ENCODE results near the gene GABRB2. TPM values are rescaled to one million over a fixed set of nuclear protein-coding genes. Genes with fewer than 3 reads are reported as not detected.
A peak's percentile ranks its signal among the peaks of the same experiment; 100 is the strongest.
"Not testable (repeated sequence)": the region's sequence is repeated elsewhere in the genome, so short reads cannot be mapped to it uniquely, and the experiment has no call there.

The GABRB2 gene
- total and polyA plus RNA-seq, 9 donors = 0.21 to 3.9 (median 1.0) TPM

DNA sequence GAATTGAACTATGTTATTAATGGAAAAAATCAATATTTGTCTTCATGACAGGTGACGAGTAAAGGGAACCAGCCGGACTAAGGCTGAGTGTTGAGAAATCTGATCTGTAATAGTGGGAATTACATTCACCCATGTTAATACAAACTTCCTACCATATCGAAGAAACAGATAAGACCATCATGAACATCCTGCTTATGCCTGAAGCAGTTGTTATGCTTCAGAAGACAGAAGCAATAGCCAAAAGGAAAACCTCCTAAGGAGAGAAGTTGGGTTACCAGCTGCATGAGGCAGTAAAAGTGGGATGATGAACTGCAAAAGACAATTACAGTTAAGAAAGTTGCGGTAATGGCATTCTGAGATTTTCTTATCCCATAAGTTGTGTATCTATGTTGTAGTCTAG, 281.5 kb downstream of the GABRB2 start:
- WGBS (ENCODE audit: insufficient coverage) = no CpG with 5 or more reads among the region's 4 CpGs
- no peak overlapping the region for H3K4me3 ChIP-seq (ENCODE audit: low read length)
- H3K4me1 ChIP-seq (ENCODE audit: control insufficient read depth, insufficient read depth, low read length) = no peaks in the 10 kb centered on the region
- H3K36me3 ChIP-seq (ENCODE audit: control insufficient read depth, insufficient read depth, low read length) = no peaks in the 10 kb centered on the region
- H3K27ac ChIP-seq (ENCODE audit: low read length) = no peak overlapping the region
- H3K27me3 ChIP-seq (ENCODE audit: control insufficient read depth, insufficient read depth, low read length) = no peaks in the 10 kb centered on the region
- no peaks in the 10 kb centered on the region for H3K9me3 ChIP-seq (replicated peaks; ENCODE audit: control insufficient read depth, low read depth, low read length)
- DNase-seq = no peak

DNA sequence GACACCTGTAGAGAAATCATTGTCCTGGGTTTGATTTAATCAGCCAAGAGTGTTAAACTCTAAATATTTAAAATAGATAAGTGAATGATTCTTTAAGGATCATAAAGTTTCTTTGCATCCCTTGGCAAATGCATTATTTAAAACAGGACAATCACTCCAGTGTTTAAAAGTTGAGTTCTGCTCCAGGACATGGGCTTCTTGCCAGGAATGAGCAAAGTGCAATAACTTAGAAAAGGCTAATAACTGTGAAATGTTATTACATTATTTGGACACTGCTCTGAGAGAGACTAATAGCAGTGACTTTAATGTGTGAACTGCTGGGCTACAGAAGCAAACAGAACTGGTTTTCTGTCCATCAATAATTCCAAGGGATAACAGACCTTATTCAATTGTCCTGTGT, 283.3 kb downstream of the GABRB2 start:
- peak; percentile 30 for DNase-seq
- no peaks in the 10 kb centered on the region for H3K4me1 ChIP-seq (ENCODE audit: control insufficient read depth, insufficient read depth, low read length)
- H3K4me3 ChIP-seq (ENCODE audit: low read length) = no peak overlapping the region
- H3K27ac ChIP-seq (ENCODE audit: low read length) = no peak overlapping the region
- H3K36me3 ChIP-seq (ENCODE audit: control insufficient read depth, insufficient read depth, low read length) = no peaks in the 10 kb centered on the region
- no peaks in the 10 kb centered on the region for H3K9me3 ChIP-seq (replicated peaks; ENCODE audit: control insufficient read depth, low read depth, low read length)
- no peaks in the 10 kb centered on the region for H3K27me3 ChIP-seq (ENCODE audit: control insufficient read depth, insufficient read depth, low read length)

DNA sequence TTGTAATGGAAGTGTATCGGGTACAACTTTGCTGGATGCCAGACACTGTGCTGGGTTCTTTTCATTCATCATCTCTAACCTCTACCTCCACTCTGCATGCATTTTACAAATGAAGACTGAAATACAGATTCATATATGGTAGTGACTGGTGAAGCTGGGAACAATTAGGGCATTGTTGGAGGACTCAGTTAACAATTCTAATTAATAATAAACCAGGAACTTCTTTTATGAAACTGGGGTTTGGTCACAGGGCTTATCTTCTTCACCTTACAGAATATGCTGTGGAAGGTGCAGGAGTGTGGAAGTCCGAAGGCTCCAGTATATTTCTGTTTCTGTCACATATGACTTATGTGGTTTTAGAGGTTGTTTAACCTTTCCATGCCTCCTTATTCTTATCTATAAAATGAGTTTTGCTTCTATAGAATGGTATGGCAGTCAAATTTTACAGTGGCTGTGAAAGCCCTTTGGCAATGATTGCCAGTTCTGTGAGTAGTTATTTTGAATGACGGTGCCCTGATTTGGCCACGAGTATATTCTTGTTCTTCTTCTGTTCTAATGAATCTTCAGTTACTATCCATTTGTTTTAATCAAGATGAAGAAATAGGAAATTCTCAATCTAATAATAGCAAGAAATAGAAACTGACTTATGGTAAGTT, 284.7 kb downstream of the GABRB2 start:
- Histone ChIP-seq H3K36me3 (ENCODE audit: control insufficient read depth, insufficient read depth, low read length) (no peaks in the 10 kb centered on the region), H3K9me3 (replicated peaks; ENCODE audit: control insufficient read depth, low read depth, low read length) (no peaks in the 10 kb centered on the region), H3K4me1 (ENCODE audit: control insufficient read depth, insufficient read depth, low read length) (no peaks in the 10 kb centered on the region), H3K27me3 (ENCODE audit: control insufficient read depth, insufficient read depth, low read length) (no peaks in the 10 kb centered on the region), H3K27ac (ENCODE audit: low read length) (no peak overlapping the region), H3K4me3 (ENCODE audit: low read length) (no peak overlapping the region)
- no CpG with 5 or more reads among the region's 4 CpGs for WGBS (ENCODE audit: insufficient coverage)
- DNase-seq = no peak

DNA sequence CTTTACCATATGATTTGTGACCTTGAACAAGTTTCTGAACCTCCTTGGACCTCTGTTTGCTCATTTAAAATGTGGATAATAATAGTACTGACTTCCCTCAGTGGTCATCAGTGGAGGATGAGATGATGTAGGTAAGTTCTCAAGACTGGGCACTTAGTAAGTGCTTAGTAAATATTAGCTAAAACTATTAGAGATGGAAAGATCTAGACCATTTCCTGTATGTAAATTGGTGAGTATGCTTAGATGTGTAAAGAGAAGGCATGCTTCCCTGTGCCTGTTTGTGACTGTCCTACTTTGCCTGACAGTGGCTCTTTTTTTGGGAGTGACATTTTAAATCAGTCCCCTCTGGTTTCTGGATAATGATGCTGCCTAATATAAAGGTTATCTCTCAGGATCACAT, 288.1 kb downstream of the GABRB2 start:
- Histone ChIP-seq H3K4me3 (ENCODE audit: low read length) (no peak overlapping the region), H3K27me3 (ENCODE audit: control insufficient read depth, insufficient read depth, low read length) (no peaks in the 10 kb centered on the region), H3K4me1 (ENCODE audit: control insufficient read depth, insufficient read depth, low read length) (no peaks in the 10 kb centered on the region), H3K36me3 (ENCODE audit: control insufficient read depth, insufficient read depth, low read length) (no peaks in the 10 kb centered on the region), H3K9me3 (replicated peaks; ENCODE audit: control insufficient read depth, low read depth, low read length) (no peaks in the 10 kb centered on the region), H3K27ac (ENCODE audit: low read length) (no peak overlapping the region)
- no peak for DNase-seq

DNA sequence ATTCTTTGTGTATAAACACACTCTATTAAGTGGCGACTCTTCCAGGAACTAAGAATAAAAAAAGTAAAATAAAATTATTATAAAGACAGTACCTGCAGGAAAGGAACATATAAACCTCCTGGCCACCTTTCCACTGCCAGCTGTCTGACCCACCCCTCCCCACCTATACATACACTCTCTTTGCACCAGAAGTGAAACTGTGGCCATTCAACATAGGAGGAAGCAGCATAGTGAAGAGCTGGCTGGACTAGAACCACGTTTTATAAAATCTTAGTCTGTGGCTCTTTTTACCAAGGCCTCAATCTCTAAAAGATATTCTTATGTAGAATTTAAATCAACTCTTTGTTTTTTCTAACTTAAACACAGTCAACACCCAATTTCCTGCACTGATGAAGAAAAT, 289.6 kb downstream of the GABRB2 start:
- H3K36me3 ChIP-seq (ENCODE audit: control insufficient read depth, insufficient read depth, low read length) = no peaks in the 10 kb centered on the region
- H3K27me3 ChIP-seq (ENCODE audit: control insufficient read depth, insufficient read depth, low read length) = no peaks in the 10 kb centered on the region
- no peaks in the 10 kb centered on the region for H3K9me3 ChIP-seq (replicated peaks; ENCODE audit: control insufficient read depth, low read depth, low read length)
- H3K4me3 ChIP-seq (ENCODE audit: low read length) = no peak overlapping the region
- H3K4me1 ChIP-seq (ENCODE audit: control insufficient read depth, insufficient read depth, low read length) = no peaks in the 10 kb centered on the region
- no peak overlapping the region for H3K27ac ChIP-seq (ENCODE audit: low read length)
- DNase-seq = no peak
- no CpG with 5 or more reads among the region's 2 CpGs for whole genome bisulfite sequencing (ENCODE audit: insufficient coverage)

DNA sequence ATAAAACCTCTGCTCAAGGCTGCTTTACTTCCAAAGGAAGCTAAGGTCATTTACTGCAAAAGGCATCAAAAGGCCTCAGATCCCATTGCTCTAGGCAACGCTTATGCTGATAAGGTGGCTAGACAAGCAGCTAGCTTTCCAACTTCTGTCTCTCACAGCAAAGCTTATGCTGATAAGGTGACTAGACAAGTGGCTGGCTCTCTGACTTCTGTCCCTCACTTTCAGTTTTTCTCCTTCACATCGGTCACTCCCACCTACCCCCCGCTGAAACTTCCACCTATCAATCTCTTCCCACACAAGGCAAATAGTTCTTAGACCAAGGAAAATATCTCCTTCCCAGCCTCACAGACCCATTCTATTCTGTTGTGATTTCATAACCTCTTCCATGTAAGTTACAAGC, 293.6 kb downstream of the GABRB2 start:
- not testable (repeated sequence) for DNase-seq; H3K9me3 ChIP-seq (replicated peaks; ENCODE audit: control insufficient read depth, low read depth, low read length); H3K4me3 ChIP-seq (ENCODE audit: low read length); H3K27ac ChIP-seq (ENCODE audit: low read length); H3K4me1 ChIP-seq (ENCODE audit: control insufficient read depth, insufficient read depth, low read length); H3K36me3 ChIP-seq (ENCODE audit: control insufficient read depth, insufficient read depth, low read length); H3K27me3 ChIP-seq (ENCODE audit: control insufficient read depth, insufficient read depth, low read length)
- WGBS (ENCODE audit: insufficient coverage) = 91% methylated on average over 3 of the region's 3 CpGs

DNA sequence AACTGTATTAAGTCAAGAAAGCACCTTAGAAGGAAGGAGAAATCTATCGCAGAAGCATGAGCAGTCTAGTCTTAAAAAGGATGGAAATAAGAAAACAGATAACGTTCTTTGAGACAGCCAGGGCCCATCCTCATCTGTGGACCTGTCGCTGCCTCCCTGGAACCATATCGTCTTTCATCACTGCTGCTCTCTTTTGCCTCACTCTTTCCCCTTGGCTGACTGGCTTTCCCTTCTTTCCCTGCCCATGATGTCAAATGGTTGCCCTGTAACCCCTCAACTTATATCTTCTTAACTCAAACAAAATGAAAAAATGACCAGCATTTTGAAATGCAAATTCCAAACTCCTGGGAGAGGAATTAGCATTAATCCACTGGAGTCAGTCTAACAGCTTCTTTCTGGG, 299.8 kb downstream of the GABRB2 start:
- no peak overlapping the region for H3K4me3 ChIP-seq (ENCODE audit: low read length)
- H3K9me3 ChIP-seq (replicated peaks; ENCODE audit: control insufficient read depth, low read depth, low read length) = no peaks in the 10 kb centered on the region
- no peaks in the 10 kb centered on the region for H3K4me1 ChIP-seq (ENCODE audit: control insufficient read depth, insufficient read depth, low read length)
- WGBS (ENCODE audit: insufficient coverage) = 60% methylated on average over 3 of the region's 4 CpGs
- DNase-seq = no peak
- H3K36me3 ChIP-seq (ENCODE audit: control insufficient read depth, insufficient read depth, low read length) = no peaks in the 10 kb centered on the region
- no peaks in the 10 kb centered on the region for H3K27me3 ChIP-seq (ENCODE audit: control insufficient read depth, insufficient read depth, low read length)
- no peak overlapping the region for H3K27ac ChIP-seq (ENCODE audit: low read length)

DNA sequence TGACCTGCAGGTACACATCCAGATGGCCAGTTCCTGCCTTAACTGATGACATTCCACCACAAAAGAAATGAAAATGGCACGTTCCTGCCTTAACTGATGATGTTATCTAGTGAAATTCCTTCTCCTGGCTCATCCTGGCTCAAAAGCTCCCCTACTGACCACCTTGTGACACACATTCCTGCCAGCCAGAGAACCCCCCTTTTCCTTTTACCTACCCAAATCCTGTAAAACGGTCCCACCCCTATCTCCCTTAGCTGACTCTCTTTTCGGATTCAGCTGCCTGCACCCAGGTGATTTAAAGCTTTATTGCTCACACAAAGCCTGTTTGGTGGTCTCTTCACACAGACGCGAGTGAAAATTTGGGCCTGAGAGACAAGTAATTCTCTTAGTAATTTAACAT, 300.7 kb downstream of the GABRB2 start:
- not testable (repeated sequence) for H3K9me3 ChIP-seq (replicated peaks; ENCODE audit: control insufficient read depth, low read depth, low read length); H3K27ac ChIP-seq (ENCODE audit: low read length)
- 50% methylated on average over 3 of the region's 5 CpGs for WGBS (ENCODE audit: insufficient coverage)

More for the DNA sequence above, 300.7 kb downstream of the GABRB2 start:
- H3K36me3 ChIP-seq (ENCODE audit: control insufficient read depth, insufficient read depth, low read length); DNase-seq; H3K4me3 ChIP-seq (ENCODE audit: low read length); H3K27me3 ChIP-seq (ENCODE audit: control insufficient read depth, insufficient read depth, low read length); H3K4me1 ChIP-seq (ENCODE audit: control insufficient read depth, insufficient read depth, low read length): not testable (repeated sequence)

Other genes with a start within 250 kb of the GABRB2 start
- gene GABRA6, start 139.0 kb upstream of the GABRB2 start, total RNA-seq = not detected
- gene GABRA6, start 139.0 kb upstream of the GABRB2 start, polyA plus RNA-seq (ENCODE audit: insufficient read depth in 1 of 8, insufficient read length in 8 of 8, low replicate concordance in 1 of 8) = not detected

Measured in muscle of leg (tissue), 11 donors.